GM12878 (cell line): ENCODE measurements around the gene B3GALT5. TPM values are rescaled to one million over a fixed set of nuclear protein-coding genes. Genes with fewer than 3 reads are reported as not detected.

ENCODE experiments used
- ATAC-seq: fragments of 200-7000 bp; cut with Tn5 transposase; 3 replicates; pipeline ENCODE4 v1.9.1; 2020; ENCODE audit warnings: mild to moderate bottlenecking, moderate library complexity
- BruUV-seq: library from RNA; stranded (reverse); fragments of 400-500 nt; replicated peaks from 2 replicates; lab custom pipeline; 2021; lab: Mats Ljungman, UMichigan
- CTCF ChIA-PET: fragments of 300-600 bp; sonication (Branson Sonifier 250); formaldehyde crosslinking; extraction: SDS; loops from one replicate; lab custom pipeline; 2021; ENCODE audit warnings: inconsistent platforms; lab: Yijun Ruan, JAX
- POLR2A ChIA-PET: fragments of 350-600 bp; formaldehyde crosslinking; extraction: SDS; loops from one replicate; lab custom pipeline; 2021; ENCODE audit warnings: inconsistent platforms; lab: Charles Lee
- RAD21 ChIA-PET: fragments of 300-600 bp; sonication (Branson Sonifier 250); formaldehyde crosslinking; loops from one replicate; lab custom pipeline; 2023; ENCODE audit warnings: antibody characterized with exemption; ENCODE audit not compliant: unreplicated experiment; lab: Charles Lee
- SMC1A ChIA-PET: fragments of 300-600 bp; sonication (Branson Sonifier 250); formaldehyde crosslinking; loops from one replicate; lab custom pipeline; 2023; ENCODE audit not compliant: unreplicated experiment, uncharacterized antibody; lab: Charles Lee
- DNase-seq: peaks from one replicate; pipeline ENCODE4 v3.0.0-alpha.2; 2011; ENCODE audit warnings: low read depth, low spot score
- FAIRE-seq: peaks from 3 replicates; lab custom pipeline; 2011; peaks lifted over from hg19 to GRCh38; lab: Jason Lieb, UNC
- H2AFZ ChIP-seq: 2 replicates; pipeline ENCODE4 v1.6.0; 2011; ENCODE audit warnings: low read depth, low read length, control low read depth; ENCODE audit not compliant: control insufficient read depth
- H3K27ac ChIP-seq: 2 replicates; pipeline ENCODE4 v1.5.1; 2011; ENCODE audit warnings: control low read depth; ENCODE audit not compliant: control insufficient read depth, insufficient read depth
- H3K27me3 ChIP-seq, 2 experiments: replicated peaks in 1 of 2; 2 replicates each; pipeline versions ENCODE4 v1.6.0 to v1.6.1; 2011; ENCODE audit warnings: low read length in 1 of 2; ENCODE audit not compliant: control insufficient read depth in 2 of 2, insufficient read depth in 2 of 2
- H3K36me3 ChIP-seq, 2 experiments: 2 replicates each; pipeline ENCODE4 v1.5.1; 2011; ENCODE audit warnings: low read length in 1 of 2; ENCODE audit not compliant: control insufficient read depth in 2 of 2, insufficient read depth in 2 of 2
- H3K4me1 ChIP-seq: 2 replicates; pipeline ENCODE4 v1.6.1; 2011; ENCODE audit warnings: mild to moderate bottlenecking, low read length, moderate library complexity, mixed read lengths; ENCODE audit not compliant: control insufficient read depth, insufficient read depth
- H3K4me2 ChIP-seq: 2 replicates; pipeline ENCODE4 v1.6.0; 2011; ENCODE audit warnings: control low read depth; ENCODE audit not compliant: control insufficient read depth, insufficient read depth
- H3K4me3 ChIP-seq: fragments of 200-600 bp; sonication (generic); 2 replicates; pipeline ENCODE4 v1.5.1; 2016
- H3K79me2 ChIP-seq: 2 replicates; pipeline ENCODE4 v1.6.0; 2011; ENCODE audit warnings: low read length; ENCODE audit not compliant: control insufficient read depth, insufficient read depth
- H3K9ac ChIP-seq: 2 replicates; pipeline ENCODE4 v1.8.0; 2011; ENCODE audit warnings: low read length, control low read depth, mixed read lengths; ENCODE audit not compliant: control insufficient read depth, insufficient read depth
- H3K9me3 ChIP-seq: replicated peaks from 3 replicates; pipeline ENCODE4 v1.5.1; 2011; ENCODE audit warnings: mild to moderate bottlenecking, low read length; ENCODE audit not compliant: control insufficient read depth, insufficient read depth
- H4K20me1 ChIP-seq: 2 replicates; pipeline ENCODE4 v1.6.0; 2011; ENCODE audit not compliant: control insufficient read depth, insufficient read depth
- ATF3 ChIP-seq: IDR thresholded peaks from 2 replicates; pipeline ENCODE4 v1.6.1; 2011; ENCODE audit warnings: low read depth, mild to moderate bottlenecking, low read length, moderate library complexity, borderline replicate concordance; ENCODE audit errors: extremely low read depth
- CREB1 ChIP-seq: IDR thresholded peaks from 2 replicates; pipeline ENCODE4 v1.6.1; 2012; ENCODE audit warnings: low read depth, mild to moderate bottlenecking, inconsistent platforms
- EGR1 ChIP-seq, 2 experiments: IDR thresholded peaks; 1 replicate in 1 of 2; 2 replicates in 1 of 2; pipeline ENCODE4 v1.6.1; 2011 to 2012; ENCODE audit warnings: low read depth in 2 of 2, low read length in 2 of 2, borderline replicate concordance in 1 of 2, mild to moderate bottlenecking in 1 of 2, moderate library complexity in 1 of 2
- FOXM1 ChIP-seq: IDR thresholded peaks from 2 replicates; pipeline ENCODE4 v1.6.1; 2012; ENCODE audit warnings: low read depth, mild to moderate bottlenecking, inconsistent platforms, low read length, moderate library complexity
- JUND ChIP-seq: IDR thresholded peaks from 2 replicates; pipeline ENCODE4 v1.6.1; 2012; ENCODE audit warnings: low read depth, mild to moderate bottlenecking, low read length, improper control_type of control experiment, moderate library complexity
- MEF2A ChIP-seq: IDR thresholded peaks from 2 replicates; pipeline ENCODE4 v1.6.1; 2011; ENCODE audit warnings: low read depth, mild to moderate bottlenecking, low read length, moderate library complexity; ENCODE audit not compliant: insufficient read depth
- RBBP5 ChIP-seq: fragments of 200-600 bp; sonication (generic); conservative IDR thresholded peaks from 2 replicates; pipeline ENCODE4 v1.6.1; 2016
- TCF12 ChIP-seq: IDR thresholded peaks from 2 replicates; pipeline ENCODE4 v1.6.1; 2011; ENCODE audit warnings: low read depth, mild to moderate bottlenecking, low read length
- YBX1 ChIP-seq: fragments of 450-650 bp; IDR thresholded peaks from 2 replicates; pipeline ENCODE4 v1.6.1; 2016; ENCODE audit warnings: antibody characterized with exemption
- ZBED1 ChIP-seq: IDR thresholded peaks from 2 replicates; pipeline ENCODE4 v1.6.1; 2016; ENCODE audit warnings: borderline replicate concordance
- ZNF217 ChIP-seq: fragments of 450-650 bp; IDR thresholded peaks from 2 replicates; pipeline ENCODE4 v1.6.1; 2017; ENCODE audit warnings: antibody characterized with exemption, mild to moderate bottlenecking
- ZNF384 ChIP-seq: IDR thresholded peaks from 2 replicates; pipeline ENCODE4 v1.6.1; 2012; ENCODE audit warnings: low read depth, mild to moderate bottlenecking, low read length, improper control_type of control experiment, borderline replicate concordance
- WGBS: methylation state at CpG from one replicate; pipeline ENCODE4 v1.1.6; 2016; ENCODE audit warnings: low lambda C conversion rate; ENCODE audit not compliant: insufficient replicate concordance, insufficient coverage; ENCODE audit errors: missing lambda C conversion rate; 5-methylcytosine and 5-hydroxymethylcytosine counted together
- in situ Hi-C: fragments of 300-500 bp; cut with MboI; formaldehyde crosslinking; loops from 9 replicates; pipeline ENCODE4 v1.14.3; 2018; ENCODE audit warnings: mixed read lengths
- intact Hi-C: fragments of 100-400 bp; cut with micrococcal nuclease; formaldehyde crosslinking; loops from one replicate; pipeline ENCODE4 v1.14.2; 2022; ENCODE audit not compliant: unreplicated experiment
- polyA plus RNA-seq, 11 experiments: library from polyadenylated mRNA; depleted of rRNA in 4 of 11; unstranded in 6 of 11; stranded (reverse) in 5 of 11; fragments of >200 nt; fragmentation: Nextera tagmentation in 4 of 11; fragmentation: Illumina TruSeq in 1 of 11; extraction: Ambion mirVana in 4 of 11; extraction: Trizol in 1 of 11; gene quantifications; 1 replicate in 1 of 11; 2 replicates in 10 of 11; pipeline versions ENCODE4 v1.2.1 to v1.2.3, GENCODE V29; 2011 to 2016; ENCODE audit warnings: inconsistent platforms in 2 of 11, missing spikeins in 2 of 11, low read depth in 1 of 11
- total RNA-seq, 4 experiments: library from RNA; depleted of rRNA in 3 of 4; stranded (reverse); fragments of >200 nt in 3 of 4; fragmentation: Illumina TruSeq in 1 of 4; extraction: Trizol in 1 of 4; gene quantifications; 2 replicates each; pipeline versions ENCODE4 v1.2.1 to v1.2.3, GENCODE V29; 2013 to 2021
- TF ChIP-seq, protein P1 (sequence below): IDR thresholded peaks from 2 replicates; pipeline ENCODE4 v1.6.1; 2011; ENCODE audit warnings: low read depth, low read length, improper control_type of control experiment, borderline replicate concordance

The B3GALT5 gene
- total and polyA plus RNA-seq, 10 of the 15 experiments (the other 5 are each of a cell fraction or from before 2014, with no cell fraction given) = 0.03 to 0.04 TPM; not detected in 8

- H3K4me3 ChIP-seq = no peak overlapping the region
- no peaks in the 10 kb centered on the region; the same call in 2 of the 3 replicates for H3K9me3 ChIP-seq
- TF ChIP-seq CREB1 (no peak), FOXM1 (no peak), ZBED1 (no peak), RBBP5 (no peak), TCF12 (no peak), ZNF217 (no peak), MEF2A (no peak), YBX1 (no peak), ATF3 (no peak), JUND (no peak), ZNF384 (no peak), EGR1 (IDR thresholded peaks at IDR 0.05; ENCODE audit: borderline replicate concordance in 1 of 2, low read depth in 2 of 2, low read length in 2 of 2) (no peak)
- TF ChIP-seq, protein P1, sequence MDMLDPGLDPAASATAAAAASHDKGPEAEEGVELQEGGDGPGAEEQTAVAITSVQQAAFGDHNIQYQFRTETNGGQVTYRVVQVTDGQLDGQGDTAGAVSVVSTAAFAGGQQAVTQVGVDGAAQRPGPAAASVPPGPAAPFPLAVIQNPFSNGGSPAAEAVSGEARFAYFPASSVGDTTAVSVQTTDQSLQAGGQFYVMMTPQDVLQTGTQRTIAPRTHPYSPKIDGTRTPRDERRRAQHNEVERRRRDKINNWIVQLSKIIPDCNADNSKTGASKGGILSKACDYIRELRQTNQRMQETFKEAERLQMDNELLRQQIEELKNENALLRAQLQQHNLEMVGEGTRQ = no peak
- no peaks in the 10 kb centered on the region for H3K4me1 ChIP-seq
- H3K9ac ChIP-seq = no peak overlapping the region
- DNase-seq = no peak
- H4K20me1 ChIP-seq = no peaks in the 10 kb centered on the region
- POLR2A ChIA-PET = no interaction called here
- no peaks in the 10 kb centered on the region for H3K79me2 ChIP-seq
- no peak for FAIRE-seq
- RAD21 ChIA-PET = no interaction called here
- intact Hi-C loops (no loop called here), in situ Hi-C loops (no loop called here)
- H3K27ac ChIP-seq = no peak overlapping the region
- BruUV-seq = no TSS peak
- H2AFZ ChIP-seq = no peak overlapping the region
- no peak for ATAC-seq
- 44% methylated on average over 10 of the region's 10 CpGs for WGBS
- no peaks in the 10 kb centered on the region for H3K27me3 ChIP-seq
- H3K36me3 ChIP-seq = no peaks in the 10 kb centered on the region
- CTCF ChIA-PET = no interaction called here
- SMC1A ChIA-PET = no interaction called here
- no peak overlapping the region for H3K4me2 ChIP-seq
Measured at GRCh38 chr21:39634507-39634906, 21.8 kb downstream of the B3GALT5 start.
